ENCODE measurements around the gene RAB40A.
"Not testable (repeated sequence)": the region's sequence is repeated elsewhere in the genome, so short reads cannot be mapped to it uniquely, and the experiment has no call there.

The RAB40A gene

GRCh38 chrX:103520386-103520785 is 1.1 kb upstream of the RAB40A start:
- DNase-seq = no peak

GRCh38 chrX:103518571-103518970 is 718 bp downstream of the RAB40A start:
- DNase-seq = no peak

DNA sequence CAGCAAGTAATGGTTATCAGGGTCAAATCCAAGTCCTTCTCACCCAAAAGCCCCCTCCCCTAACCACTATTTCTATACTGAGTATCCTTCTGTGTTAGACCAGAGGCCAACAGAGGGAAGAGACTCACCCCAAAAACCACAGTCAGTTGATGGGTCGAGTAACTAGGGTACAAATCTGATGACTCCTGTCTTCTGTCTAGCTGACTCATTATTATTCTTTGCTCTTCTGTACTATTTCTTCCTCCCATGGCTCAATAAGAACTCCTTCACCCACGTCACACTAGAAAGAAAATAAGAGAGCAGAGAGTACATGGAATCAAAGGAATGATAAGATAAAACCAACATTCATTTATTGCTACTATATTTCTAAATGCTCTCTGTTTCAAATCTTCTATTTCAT is 2.0 kb downstream of the RAB40A start:
- DNase-seq = no peak

- DNase-seq = no peak
These were observed 5.7 kb downstream of the RAB40A start for GRCh38 chrX:103513476-103514108.

- DNase-seq = no peak
These were observed 6.2 kb downstream of the RAB40A start for GRCh38 chrX:103513067-103513466.

- no peak for DNase-seq
These were observed 9.3 kb downstream of the RAB40A start for GRCh38 chrX:103510031-103510430.

GRCh38 chrX:103503853-103504207 is 15.5 kb downstream of the RAB40A start:
- no peak for DNase-seq

- DNase-seq = no peak
These were observed 16.0 kb downstream of the RAB40A start for GRCh38 chrX:103503163-103503852.

GRCh38 chrX:103498786-103499185 is 20.5 kb downstream of the RAB40A start:
- DNase-seq = no peak

DNA sequence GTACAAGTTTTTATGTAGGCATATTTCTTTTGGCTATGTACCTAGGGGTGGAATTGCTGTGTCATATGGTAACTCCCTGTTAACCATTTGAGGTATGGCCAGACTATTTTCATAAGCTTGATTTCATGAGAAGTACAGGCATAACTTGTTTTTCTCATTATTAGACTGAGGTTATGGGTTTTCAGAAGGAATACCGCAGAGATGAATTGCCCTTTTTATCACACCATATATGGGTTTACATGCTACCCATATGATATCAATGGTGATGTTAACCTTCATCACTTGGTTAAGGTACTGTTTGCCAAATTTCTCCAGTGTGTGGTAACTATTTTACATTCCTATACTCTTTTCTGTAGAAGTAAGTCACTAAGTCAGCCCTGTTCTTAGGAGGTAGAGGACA is 23.5 kb downstream of the RAB40A start:
- no peak for DNase-seq

- DNase-seq = not testable (repeated sequence)
These were observed 25.7 kb downstream of the RAB40A start for GRCh38 chrX:103493578-103493977.

GRCh38 chrX:103489733-103490132 is 29.6 kb downstream of the RAB40A start:
- peak; percentile 14 for DNase-seq

DNA sequence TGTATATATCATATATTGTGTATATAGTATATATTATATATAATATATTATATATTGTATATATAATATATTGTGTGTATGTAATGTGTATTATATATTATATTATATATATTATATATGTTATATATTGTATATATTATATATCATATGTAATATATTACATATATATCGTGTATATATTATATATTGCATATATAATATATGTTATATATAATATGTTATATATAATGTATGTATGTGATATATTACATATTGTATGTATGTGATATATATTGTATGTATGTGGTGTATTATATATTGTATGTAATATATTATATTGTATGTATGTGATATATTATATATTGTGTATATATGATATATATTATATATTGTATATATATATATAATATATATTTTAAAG is 30.5 kb downstream of the RAB40A start:
- DNase-seq = no peak

GRCh38 chrX:103488332-103488731 is 31.0 kb downstream of the RAB40A start:
- no peak for DNase-seq

GRCh38 chrX:103483720-103484119 is 35.6 kb downstream of the RAB40A start:
- no peak for DNase-seq

- DNase-seq = no peak
These were observed 38.8 kb downstream of the RAB40A start for GRCh38 chrX:103480526-103480925.

DNA sequence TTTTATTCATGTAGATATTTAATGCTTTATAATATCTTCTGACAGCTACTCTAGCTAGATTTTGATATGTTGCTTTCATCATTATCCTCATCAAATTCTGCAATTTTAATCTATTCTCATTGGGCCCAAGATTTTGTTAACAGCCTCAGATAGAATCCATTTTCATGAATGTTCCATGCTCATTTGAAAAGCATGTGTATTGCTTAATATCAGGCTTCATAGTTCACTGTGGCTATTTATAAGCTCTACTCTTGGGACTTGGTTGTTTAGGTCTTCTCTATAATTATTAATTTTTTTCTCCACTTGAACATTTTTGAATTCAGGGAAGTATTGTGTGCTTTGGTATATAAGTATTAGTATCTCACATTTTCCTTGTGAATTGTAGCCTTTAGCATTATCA is 41.8 kb downstream of the RAB40A start:
- no peak for DNase-seq

DNA sequence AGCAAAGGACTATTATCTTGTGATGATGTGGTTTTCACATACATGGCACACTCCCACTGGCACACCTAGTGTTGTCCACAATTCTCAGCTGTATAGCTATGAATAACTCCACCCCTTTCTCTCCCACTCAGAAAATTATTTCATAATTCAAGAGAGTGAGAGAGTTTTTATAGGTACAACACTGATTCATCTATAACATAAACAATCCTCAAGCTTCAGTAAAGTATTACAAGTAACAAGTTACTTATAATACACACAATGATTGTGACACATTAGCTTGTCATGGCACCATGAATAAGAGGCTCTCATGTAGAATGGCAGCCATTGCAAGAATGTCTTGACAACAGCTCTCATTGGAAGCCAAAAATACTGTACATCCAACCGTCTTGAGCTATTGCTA is 43.9 kb downstream of the RAB40A start:
- DNase-seq = no peak

GRCh38 chrX:103469977-103470376 is 49.3 kb downstream of the RAB40A start:
- DNase-seq = not testable (repeated sequence)

- no peak for DNase-seq
These were observed 51.4 kb downstream of the RAB40A start for GRCh38 chrX:103467887-103468286.

- DNase-seq = no peak
These were observed 52.1 kb downstream of the RAB40A start for GRCh38 chrX:103467156-103467555.

- DNase-seq = peak; percentile 52
These were observed 54.5 kb downstream of the RAB40A start for GRCh38 chrX:103464774-103465117.

- DNase-seq = no peak
These were observed 55.1 kb downstream of the RAB40A start for GRCh38 chrX:103464072-103464773.

GRCh38 chrX:103461156-103461555 is 58.1 kb downstream of the RAB40A start:
- no peak for DNase-seq

Measured in DMS79 (cell line).